Measurements from ENCODE around the gene ANO9.
"Not testable (repeated sequence)": the region's sequence is repeated elsewhere in the genome, so short reads cannot be mapped to it uniquely, and the experiment has no call there.

ANO9 gene

DNA sequence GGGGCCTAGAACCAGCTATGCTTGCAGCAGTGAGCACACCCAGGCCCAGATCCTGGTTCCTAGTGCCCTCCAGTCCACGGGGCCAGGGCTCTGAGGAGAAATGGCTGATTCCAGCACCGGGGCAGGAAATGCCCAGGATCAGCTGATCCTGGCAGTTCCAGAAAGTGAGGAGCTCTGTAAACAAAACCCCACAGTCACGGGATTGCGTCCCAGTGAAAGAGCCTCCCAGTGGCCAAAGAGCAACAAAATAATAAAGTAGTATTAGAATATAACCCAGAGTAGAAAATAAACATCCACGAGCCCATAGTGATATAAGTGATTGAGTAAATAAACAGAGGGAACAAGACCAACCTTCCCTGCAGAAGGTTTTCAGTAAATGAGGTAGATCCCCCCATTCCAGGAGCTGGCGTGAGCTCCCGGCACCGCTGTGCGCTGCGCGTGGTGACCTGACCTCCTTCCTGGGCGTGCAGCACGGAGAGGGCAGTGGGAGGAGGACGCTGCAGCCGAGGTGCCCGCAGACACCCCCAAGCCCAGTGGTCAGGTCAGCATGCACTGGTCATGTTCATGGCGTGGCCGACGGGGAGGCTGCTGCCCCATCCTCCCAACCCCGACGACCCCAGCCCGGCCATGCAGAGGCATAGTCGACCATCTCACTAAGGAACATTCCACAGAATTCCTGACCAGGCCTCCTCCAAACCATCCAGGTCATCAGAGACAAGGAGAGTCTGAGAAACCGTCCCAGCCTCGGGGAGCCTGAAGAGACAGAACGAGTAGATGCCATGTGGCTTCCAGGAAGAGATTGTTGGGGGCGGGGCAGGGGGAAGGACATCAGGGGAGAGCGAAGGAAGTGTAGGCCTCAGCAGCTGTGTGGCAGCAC, 28.1 kb upstream of the ANO9 start:
- DNase-seq, result peak; percentile 24

- DNase-seq, result not testable (repeated sequence)
These were observed 27.3 kb upstream of the ANO9 start for GRCh38 chr11:469026-469683.

- no peak for DNase-seq
These were observed 26.7 kb upstream of the ANO9 start for GRCh38 chr11:468493-468892.

DNA sequence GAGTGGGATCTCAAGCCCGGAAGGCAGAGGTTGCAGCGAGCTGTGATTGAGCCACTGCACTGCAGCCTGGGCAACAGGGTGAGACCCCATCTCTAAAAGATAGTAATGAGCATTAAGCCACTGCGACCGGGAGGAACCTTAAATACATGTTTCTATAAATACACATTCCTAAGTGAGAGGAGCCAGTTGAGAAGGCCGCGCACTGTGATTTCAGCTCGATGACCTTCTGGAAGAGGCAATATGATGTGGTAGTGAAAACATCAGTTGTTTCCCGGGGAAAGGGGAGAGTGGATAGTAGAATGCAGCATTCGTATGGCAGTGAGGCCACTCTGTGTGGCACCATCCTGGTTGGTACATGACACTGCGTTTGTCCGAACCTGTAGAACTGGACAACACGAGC, 26.2 kb upstream of the ANO9 start:
- DNase-seq, result no peak

- DNase-seq, result no peak
These were observed 24.2 kb upstream of the ANO9 start for GRCh38 chr11:465896-466530.

DNA sequence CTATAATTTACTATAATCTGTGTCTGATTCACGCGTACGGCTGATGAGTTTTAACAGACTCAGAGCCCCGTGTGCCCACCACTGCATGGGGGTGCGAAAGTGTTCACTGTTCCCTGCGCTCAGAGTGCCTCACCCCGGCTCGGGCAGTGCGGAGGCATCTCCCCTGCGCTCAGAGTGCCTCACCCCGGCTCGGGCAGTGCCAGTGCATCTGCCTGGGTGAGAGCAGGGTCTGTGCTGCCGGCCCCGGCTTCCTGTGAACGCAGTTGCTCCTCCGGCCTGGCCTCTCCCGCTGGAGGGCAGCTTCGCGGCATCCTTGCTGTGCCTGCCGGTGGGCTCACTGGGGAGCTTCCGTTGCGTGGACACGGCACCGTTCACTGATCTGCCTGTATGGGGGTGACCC, 22.5 kb upstream of the ANO9 start:
- no peak for DNase-seq

- no peak for DNase-seq
These were observed 20.5 kb upstream of the ANO9 start for GRCh38 chr11:462107-462890.

DNA sequence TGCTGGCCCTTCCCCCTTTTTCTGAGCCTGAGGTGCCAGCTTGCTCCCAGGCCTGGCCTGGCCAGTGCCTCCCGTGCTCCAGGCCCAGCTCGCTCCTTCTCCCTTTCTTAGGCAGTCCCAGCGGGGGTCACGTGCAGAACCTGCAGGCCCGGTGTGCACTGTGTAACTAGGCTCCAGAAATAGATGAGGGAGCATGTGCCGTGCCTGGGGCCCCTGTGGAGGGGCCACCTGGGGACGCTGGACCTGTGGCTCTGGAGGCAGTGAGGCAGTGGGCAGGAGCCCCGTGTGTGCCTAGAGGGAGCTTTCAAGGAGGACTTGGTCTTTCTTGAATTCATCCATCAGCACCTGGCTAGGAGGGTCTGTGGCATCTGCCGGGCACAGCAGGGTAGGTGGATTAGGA, 19.8 kb upstream of the ANO9 start:
- DNase-seq, result no peak

DNA sequence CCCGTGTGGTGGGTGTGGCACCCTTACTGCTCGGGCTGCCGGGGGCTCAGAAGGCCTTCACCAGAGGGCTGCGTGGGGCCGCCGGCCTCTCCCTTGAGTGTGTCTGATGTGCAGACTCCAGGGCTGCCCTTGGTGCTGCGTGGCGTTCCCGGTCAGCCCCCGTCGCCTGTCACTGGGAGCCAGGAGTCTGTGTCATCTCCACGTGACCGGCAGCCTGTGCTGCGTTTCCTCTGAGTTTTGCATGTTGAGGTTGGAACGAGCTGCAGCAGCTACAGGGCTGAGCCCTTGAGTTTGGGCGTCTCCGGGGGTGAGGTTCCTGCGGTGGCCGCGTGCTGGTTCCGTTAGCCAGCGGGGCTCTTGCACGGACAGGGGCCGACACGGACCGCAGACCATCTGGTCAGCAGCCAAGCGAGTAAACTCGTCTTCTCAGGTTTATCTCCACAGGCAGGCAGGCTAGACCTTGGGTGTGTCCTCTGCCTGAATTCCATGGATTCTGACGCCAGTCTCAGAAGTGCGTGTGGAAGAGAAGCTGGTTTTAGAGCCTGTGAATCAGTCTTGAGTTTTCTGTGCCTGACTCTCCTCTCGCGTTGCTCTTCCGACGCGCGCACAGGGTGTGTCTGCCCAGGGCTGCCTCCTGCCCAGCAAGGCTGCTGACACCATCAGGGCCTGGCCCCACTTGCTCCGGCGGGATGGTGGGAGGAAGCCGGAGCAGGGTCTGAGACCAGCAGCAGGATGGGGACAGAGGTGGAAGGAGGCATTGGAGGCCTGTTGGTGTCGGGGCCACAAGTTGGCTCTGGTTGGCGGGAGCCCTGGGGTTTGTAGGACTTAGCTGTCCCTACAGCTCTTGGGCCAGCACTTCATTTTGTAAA, 18.8 kb upstream of the ANO9 start:
- no peak for DNase-seq

- DNase-seq, result no peak
These were observed 17.9 kb upstream of the ANO9 start for GRCh38 chr11:459511-460220.

- DNase-seq, result no peak
These were observed 15.4 kb upstream of the ANO9 start for GRCh38 chr11:457111-457760.

DNA sequence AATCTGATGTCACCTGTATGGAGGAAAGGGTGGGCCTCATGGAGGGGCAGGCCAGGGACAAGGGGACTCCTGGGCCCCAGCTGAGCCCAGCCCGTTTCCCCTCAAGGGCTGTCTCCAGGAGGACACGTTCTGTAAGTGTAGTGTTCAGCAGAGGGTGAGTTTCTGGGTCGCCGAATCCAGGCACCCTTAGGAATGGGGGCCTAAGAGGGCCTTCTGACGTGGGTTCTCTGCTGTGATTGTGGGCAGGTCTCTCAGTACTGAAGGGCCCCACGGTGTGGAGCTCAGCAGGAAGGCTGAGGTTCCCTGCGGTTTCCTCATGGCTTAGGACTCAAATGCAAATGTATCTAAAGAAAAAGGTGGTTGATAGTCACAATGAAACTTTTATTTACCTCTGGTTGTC, 14.7 kb upstream of the ANO9 start:
- no peak for DNase-seq

GRCh38 chr11:455566-456147, 13.8 kb upstream of the ANO9 start:
- DNase-seq, result no peak

GRCh38 chr11:454801-455565, 13.2 kb upstream of the ANO9 start:
- DNase-seq, result no peak

- DNase-seq, result no peak
These were observed 12.2 kb upstream of the ANO9 start for GRCh38 chr11:454043-454442.

- DNase-seq, result no peak
These were observed 11.8 kb upstream of the ANO9 start for GRCh38 chr11:453564-453963.

DNA sequence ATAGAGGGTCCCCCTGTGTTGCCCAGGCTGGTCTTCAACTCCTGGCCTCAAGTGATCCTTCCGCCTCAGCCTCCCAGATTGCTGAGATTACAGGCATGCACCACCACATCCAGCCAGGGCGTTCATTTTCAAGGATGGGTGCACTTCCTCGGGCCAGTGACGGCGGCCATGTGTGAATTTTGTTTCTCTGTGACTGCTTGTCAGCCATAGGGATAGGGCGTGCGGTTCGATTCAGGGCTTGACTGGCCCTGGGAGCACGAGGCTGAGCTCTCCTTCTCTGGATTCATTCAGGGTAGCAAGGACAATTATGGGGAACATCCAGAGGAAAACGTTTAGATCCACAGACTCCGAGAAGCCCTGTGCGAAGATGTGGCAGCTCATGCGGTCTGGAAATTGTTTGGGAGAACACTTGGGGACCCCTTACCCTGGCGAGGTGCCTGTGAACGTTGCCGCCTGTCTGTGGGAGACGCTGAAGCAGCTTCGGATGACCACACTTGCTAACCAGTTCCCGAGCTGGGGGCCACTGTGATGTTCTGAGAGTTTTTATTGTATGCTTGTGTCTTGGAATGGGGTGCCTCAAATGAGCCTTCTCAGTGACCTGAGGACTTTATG, 11.2 kb upstream of the ANO9 start:
- DNase-seq, result no peak

- no peak for DNase-seq
These were observed 10.5 kb upstream of the ANO9 start for GRCh38 chr11:452203-452744.

DNA sequence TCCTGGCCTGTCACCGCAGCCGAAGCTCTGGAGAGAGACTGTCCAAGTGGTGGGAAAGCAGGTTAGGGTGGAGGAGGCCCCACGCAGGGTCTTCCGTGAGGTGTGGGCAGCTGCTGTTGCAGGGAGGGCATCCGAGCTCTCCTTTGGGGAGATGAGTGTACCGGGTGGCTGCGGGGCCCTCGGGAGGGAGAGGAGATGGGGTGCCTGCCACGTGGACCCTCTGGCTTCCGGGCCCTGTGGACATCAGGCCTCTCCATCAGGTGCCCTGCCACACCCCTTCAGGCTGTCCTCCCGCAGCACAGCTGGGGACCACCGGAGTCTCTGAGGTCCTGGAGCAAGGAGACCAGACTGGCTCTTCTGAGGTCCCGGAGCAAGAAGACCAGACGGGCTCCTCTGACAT, 9.9 kb upstream of the ANO9 start:
- DNase-seq, result no peak

Measured in NCI-H2029 treated with DMSO at 0.1 percent for 48 hours (cell line).